GM19023 (cell line): ENCODE data around the gene SLC16A3.

ENCODE experiments used
- ATAC-seq: cut with Tn5 transposase; IDR thresholded peaks from one replicate; pipeline ENCODE4 v1.9.1; 2021; ENCODE audit warnings: mild to moderate bottlenecking, moderate library complexity; ENCODE audit not compliant: unreplicated experiment

The SLC16A3 gene

GRCh38 chr17:82235056-82235774 is 6.4 kb downstream of the SLC16A3 start:
- no peak for ATAC-seq

- no peak for ATAC-seq
These were observed 6.9 kb downstream of the SLC16A3 start for GRCh38 chr17:82235775-82236141.

- no peak for ATAC-seq
These were observed 7.5 kb downstream of the SLC16A3 start for GRCh38 chr17:82236142-82236971.

GRCh38 chr17:82237083-82237745 is 8.4 kb downstream of the SLC16A3 start:
- no peak for ATAC-seq

DNA sequence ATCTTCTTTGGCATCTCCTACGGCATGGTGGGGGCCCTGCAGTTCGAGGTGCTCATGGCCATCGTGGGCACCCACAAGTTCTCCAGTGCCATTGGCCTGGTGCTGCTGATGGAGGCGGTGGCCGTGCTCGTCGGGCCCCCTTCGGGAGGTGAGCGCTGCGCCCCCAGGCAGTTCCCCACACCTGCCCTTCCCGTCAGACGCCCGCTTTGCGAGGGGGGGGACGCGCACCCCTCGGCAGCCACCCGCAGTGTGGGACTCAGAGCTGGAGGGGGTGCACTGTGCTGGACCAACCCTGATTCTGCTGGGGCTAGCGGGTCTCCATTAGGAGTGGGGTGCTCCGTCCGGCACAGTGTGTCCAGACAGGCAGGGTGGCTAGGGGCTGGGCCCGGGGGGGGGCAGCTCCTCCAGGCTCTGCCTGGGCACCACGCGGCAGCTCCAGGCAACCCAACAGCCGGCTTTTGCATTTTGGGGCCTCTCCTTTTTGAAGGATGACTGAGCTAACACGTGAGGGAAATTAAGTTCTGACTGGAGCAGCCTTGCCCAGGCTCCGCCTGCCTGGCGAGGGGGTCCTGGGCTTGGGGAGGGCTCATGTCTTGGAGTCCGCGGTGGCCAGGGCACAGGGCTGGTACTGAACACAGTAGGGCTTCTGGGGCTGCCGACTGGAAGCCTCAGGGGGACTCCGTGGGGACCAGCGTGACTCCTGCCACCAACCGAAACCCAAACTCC is 9.1 kb downstream of the SLC16A3 start:
- ATAC-seq: no peak

- no peak for ATAC-seq
These were observed 9.8 kb downstream of the SLC16A3 start for GRCh38 chr17:82238472-82239201.

- no peak for ATAC-seq
These were observed 10.6 kb downstream of the SLC16A3 start for GRCh38 chr17:82239401-82239925.

- ATAC-seq: no peak
These were observed 11.2 kb downstream of the SLC16A3 start for GRCh38 chr17:82239926-82240505.

- ATAC-seq: no peak
These were observed 11.8 kb downstream of the SLC16A3 start for GRCh38 chr17:82240506-82241182.

DNA sequence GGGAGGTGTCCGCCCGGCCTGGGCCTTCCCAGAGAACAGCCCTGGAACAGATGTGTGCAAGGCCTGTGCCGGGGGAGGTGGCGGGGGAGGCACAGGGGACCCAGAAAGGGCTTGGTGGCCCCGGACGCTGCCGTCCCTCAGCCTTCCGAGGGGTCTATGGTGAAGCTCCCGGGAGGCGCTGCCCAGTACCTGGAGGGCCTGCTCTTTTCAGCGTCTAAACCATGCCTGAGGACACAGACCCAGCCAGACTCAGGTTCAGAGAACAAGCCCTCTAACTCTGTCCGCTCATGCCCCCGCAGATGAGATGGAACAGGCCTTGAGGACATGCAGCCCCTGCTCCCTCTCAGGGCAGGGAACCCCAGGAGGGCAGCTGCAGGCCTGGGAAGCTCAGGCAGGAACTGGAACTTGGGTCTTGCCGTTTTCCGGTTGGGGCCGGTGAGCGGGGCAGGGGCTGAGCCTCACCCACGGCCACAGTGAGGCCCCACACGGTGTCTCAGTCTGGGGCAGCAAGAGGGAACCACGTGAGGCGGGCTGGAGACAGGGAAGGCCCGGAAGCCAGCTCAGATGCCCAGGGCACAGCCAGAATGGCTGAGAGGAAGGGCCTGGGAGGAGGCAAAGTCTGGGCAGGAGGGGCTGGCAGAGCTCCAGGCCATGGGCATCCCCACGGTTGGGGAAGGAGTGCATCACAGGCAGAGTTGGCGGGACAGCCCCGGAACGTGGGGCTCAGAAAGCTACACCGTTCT is 12.5 kb downstream of the SLC16A3 start:
- no peak for ATAC-seq

DNA sequence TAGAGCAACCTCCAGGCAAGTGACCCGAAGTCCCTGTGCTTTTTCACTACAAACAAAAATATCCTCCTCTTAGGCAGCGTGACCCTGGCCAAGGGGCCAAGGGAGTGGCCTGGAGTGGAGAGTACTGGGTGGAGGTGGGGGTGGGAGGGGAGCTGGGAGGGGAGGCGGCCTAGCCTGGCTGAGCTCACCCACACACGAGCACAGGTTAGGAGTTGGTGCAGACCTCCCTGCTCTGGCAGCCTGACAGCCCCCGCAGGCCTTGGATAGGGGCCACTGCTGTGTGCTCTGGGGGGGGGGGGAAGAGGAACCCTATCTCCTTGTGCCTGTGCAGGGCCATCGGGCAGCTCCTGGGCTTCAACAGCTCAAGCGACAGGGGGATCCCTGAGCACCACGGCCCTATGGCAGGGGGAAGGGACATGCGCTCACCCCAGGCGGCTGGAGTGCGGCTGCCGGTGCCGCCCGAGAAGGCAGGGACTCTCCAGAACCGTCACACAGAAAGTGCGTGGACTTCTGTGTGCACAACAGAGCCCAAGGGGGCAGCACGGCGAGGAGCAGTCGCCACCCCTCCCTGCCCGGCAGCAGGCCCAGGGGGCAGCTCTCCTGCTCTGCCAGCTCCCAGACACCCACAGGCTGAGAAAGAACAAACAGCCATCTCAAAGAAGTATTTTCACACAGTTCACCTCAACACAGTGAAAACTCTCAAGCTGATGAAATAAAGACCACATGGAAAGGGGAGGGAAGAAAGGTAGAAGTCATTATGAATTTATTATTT is 13.3 kb downstream of the SLC16A3 start:
- ATAC-seq: no peak

DNA sequence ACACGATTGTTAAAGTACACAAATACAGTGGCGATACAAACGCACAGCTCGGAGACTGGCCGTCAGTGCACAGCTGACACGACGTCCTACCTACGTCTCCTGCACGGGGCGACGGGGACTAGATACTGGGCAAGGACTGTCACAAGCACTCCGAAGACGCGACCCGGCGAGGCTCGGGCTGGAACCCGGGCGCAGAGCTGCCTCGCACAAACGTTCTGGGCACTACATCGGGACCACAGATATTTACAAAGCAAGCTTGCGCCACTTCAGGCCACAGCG is 13.8 kb downstream of the SLC16A3 start:
- ATAC-seq: no peak

DNA sequence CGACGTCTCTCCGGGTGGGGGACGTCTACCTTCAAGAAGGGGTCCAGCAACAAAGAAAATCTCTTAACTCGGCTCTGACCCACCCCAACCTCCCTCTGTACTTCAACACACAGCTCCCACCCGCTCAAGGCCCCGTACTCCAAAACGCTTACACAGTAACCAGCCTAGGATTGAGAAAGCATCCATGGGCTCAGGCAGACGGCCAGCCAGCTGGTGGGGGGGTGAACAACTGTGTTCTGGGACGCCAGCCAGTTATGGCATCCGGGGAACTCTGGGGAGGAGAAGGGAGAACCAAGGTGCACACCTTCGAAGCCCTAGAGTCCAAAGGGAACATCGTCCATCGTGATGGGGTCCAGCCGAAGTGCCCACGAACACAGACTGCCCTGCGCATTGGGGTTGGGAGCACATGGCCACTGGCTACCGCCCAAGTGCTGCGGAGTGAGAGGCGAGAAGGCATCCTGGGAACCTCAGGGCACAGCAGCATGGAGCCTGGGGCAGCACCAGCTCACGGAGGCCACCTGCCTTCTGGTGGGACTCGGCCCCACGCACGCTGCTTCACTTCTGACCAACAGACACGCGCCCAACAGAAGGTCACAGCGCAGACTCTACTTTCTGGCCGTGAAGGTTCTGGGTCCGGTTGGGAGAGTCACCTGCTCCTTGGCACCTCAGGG is 14.3 kb downstream of the SLC16A3 start:
- ATAC-seq: no peak

DNA sequence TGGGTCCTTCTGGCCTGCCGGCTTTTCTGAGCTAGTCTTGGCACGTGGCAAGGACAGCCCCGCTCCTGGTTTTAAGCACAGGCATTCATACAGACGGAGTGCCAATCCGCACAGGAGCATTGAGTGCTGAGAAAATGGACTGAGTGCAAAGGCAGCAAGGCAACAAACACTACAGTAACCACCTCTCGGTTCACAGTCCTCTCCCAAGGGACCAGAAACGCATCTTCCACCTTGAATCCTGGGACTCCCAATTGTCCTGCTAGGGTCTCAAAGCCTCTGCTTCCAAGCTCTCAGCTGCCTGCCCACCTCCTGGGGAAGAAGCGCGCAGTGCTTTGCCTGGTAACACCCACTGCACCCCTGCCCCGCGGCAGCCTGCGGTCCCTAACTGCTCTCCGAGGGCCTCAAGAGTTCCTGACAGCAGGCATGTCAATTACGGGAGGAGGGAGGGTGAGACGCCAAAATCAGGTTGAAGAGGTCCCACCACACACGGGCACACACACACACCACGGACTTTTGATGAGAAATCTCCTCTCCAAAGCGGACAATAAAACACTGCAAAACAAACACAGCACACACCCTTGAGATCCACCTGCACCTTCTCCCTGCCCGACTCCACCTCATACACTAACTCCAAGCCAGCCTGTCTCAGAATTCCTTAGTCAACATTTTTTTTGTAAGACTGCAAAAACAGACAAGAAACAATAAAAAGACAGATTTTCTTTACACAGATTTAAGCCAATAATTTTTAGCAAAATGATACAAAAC is 15.0 kb downstream of the SLC16A3 start:
- no peak for ATAC-seq

DNA sequence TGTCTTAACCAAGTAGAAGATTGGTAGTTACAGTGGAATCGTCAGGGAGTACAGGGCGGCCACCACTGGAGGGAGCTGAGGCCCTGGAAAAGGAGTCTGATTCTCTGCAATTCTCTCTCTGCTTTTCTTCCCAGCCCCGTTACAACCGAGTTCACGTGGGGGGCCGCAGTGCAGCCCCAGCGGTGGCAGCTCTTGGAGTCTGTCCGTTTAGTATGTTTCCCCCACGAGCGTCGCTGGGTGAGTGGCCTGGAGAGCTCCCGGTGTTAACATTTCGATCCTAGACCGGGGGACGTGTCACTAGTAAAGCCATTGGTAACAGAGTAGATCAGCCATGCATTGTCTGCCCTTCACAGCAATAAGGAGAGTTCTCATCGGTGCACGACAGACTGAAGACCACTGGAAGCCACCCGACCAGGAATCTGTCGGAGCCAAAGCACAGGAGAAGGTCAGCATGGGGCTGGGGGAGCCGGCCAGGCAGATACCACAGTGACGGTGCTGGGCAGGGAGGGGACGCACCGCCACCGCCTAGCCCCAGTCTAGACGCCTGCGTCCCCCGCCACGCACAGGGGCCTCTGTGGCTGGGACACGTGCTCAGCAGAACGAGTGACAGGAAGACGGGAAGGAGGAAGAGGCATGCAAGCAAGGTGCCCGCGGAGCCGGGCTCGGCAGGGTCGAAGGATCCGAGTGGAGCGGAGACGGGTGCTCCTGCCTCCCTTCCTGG is 15.7 kb downstream of the SLC16A3 start:
- ATAC-seq: no peak
